ENCODE data around the gene FAM174B. TPM values are rescaled to one million over a fixed set of nuclear protein-coding genes. Genes with fewer than 3 reads are reported as not detected.
A peak's percentile ranks its signal among the peaks of the same experiment; 100 is the strongest.

FAM174B gene
- total RNA-seq, 2 donors from 2014 or later, result 25.2 to 25.7 TPM

- intact Hi-C loops (cut with DNase I), result no loop called here
- TF ChIP-seq CTCF (IDR thresholded peaks at IDR 0.05), result no peak
- no peak overlapping the region for H3K9ac ChIP-seq (ENCODE audit: low read depth in 2 of 2, low read length in 2 of 2)
These were observed 75.1 kb downstream of the FAM174B start for GRCh38 chr15:92580521-92580920.

DNA sequence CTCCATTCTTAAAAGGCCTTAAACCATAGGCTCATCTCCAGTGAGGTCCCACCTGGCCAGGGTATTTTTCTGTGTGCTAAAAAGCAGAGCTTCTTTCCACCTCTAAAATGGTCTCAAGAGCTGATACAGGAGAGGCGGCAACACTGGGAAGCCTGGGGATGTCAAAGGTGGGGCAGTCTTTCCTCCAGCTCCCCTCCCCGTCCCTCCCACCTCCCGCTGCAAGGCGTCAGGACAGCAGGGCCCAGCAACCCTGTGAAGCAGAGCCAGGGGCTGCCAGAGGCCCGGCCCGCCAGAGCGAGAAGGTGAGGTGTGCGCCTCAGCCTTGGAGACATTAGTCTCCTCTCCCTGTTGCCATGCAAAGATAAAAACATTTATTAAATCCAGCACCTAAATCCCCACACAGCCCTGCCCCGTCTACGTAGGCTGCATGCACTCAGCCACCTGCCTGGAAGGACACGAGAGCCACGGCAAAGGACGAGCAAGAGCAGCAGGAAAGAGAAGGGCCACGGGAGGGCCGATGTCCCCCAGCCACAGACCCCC lies 75.6 kb downstream of the FAM174B start:
- no peak overlapping the region for H3K4me3 ChIP-seq
- no peaks in the 10 kb centered on the region for H3K36me3 ChIP-seq
- no peak overlapping the region for H3K9ac ChIP-seq (ENCODE audit: low read depth in 2 of 2, low read length in 2 of 2)
- no peaks in the 10 kb centered on the region for H3K9me3 ChIP-seq
- TF ChIP-seq CTCF (IDR thresholded peaks at IDR 0.05), result no peak
- no peaks in the 10 kb centered on the region for H3K4me1 ChIP-seq
- no peak overlapping the region for H3K27ac ChIP-seq
- H3K27me3 ChIP-seq, result no peaks in the 10 kb centered on the region
- DNase-seq, result no peak
- intact Hi-C loops (cut with DNase I), result no loop called here

More at GRCh38 chr15:92580521-92580920, 75.1 kb downstream of the FAM174B start:
- Histone ChIP-seq H3K27ac (no peak overlapping the region), H3K4me3 (no peak overlapping the region), H3K36me3 (no peaks in the 10 kb centered on the region), H3K9me3 (no peaks in the 10 kb centered on the region), H3K27me3 (no peaks in the 10 kb centered on the region), H3K4me1 (no peaks in the 10 kb centered on the region)
- DNase-seq, result no peak

DNA sequence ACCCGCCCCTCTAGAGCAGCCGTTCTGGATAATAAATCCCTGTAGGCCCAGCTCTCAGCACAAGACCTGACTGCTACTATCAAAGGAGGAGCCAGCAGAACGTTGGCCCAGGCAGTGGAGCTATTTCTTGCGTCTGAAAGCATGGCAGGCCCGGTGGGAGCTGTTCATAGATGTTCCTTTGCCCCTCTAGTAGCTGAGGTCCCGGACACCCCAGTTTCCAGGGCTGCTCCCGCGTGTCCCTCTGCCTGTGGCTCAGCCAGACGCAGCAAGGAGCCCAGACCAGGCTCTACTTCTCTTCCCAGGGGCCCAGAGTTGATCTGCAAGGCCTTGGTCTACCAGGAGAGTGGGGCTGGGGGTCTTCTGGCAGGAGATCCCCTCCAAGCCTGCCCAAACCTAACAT lies 76.1 kb downstream of the FAM174B start:
- no peaks in the 10 kb centered on the region for H3K27me3 ChIP-seq
- no peak overlapping the region for H3K9ac ChIP-seq (ENCODE audit: low read depth in 2 of 2, low read length in 2 of 2)
- intact Hi-C loops (cut with DNase I), result no loop called here
- H3K4me3 ChIP-seq, result no peak overlapping the region
- no peaks in the 10 kb centered on the region for H3K4me1 ChIP-seq
- H3K9me3 ChIP-seq, result no peaks in the 10 kb centered on the region
- TF ChIP-seq CTCF (IDR thresholded peaks at IDR 0.05), result no peak
- H3K27ac ChIP-seq, result no peak overlapping the region
- H3K36me3 ChIP-seq, result no peaks in the 10 kb centered on the region
- no peak for DNase-seq

DNA sequence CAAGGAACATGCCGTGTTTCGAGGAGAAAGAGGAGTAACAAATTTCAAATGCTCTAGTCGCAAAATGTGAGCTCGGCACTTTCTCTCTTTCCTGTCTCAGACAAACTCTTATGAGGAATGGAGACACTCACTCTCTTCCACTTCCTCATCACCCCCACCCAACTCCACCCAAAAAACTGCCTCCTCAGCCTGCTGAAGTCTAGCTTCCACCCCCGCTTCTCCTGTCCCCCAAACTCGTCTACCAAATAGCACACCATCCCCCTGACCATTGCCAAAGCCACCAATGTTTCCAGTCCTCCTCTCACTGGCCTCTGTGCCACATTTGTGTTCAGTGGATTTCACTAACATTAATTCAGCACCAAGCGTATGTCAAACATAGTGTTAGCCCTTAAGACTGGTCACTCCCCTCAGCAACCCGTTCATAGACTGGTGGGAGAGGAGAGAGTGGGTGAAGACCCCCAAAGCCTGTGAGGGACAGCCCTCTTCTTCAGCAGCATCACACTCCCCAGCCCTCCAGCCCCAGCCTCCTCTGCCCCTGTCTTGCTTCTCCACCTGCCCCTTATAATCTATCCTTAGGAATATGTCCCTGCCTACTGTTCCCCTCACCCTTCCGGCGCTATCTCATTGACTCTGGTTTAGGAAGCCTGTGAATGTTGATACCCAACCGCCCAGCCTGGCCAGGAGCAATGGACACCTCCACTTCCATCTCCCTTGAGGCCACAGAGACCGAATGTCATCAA lies 77.3 kb downstream of the FAM174B start:
- no peak for TF ChIP-seq CTCF (IDR thresholded peaks at IDR 0.05)
- Histone ChIP-seq H3K36me3 (no peaks in the 10 kb centered on the region), H3K27me3 (no peaks in the 10 kb centered on the region), H3K4me1 (no peaks in the 10 kb centered on the region), H3K9me3 (no peaks in the 10 kb centered on the region), H3K27ac (no peak overlapping the region), H3K4me3 (no peak overlapping the region), H3K9ac (ENCODE audit: low read depth in 2 of 2, low read length in 2 of 2) (no peak overlapping the region)
- intact Hi-C loops (cut with DNase I), result no loop called here
- peak; percentile 13 for DNase-seq

DNA sequence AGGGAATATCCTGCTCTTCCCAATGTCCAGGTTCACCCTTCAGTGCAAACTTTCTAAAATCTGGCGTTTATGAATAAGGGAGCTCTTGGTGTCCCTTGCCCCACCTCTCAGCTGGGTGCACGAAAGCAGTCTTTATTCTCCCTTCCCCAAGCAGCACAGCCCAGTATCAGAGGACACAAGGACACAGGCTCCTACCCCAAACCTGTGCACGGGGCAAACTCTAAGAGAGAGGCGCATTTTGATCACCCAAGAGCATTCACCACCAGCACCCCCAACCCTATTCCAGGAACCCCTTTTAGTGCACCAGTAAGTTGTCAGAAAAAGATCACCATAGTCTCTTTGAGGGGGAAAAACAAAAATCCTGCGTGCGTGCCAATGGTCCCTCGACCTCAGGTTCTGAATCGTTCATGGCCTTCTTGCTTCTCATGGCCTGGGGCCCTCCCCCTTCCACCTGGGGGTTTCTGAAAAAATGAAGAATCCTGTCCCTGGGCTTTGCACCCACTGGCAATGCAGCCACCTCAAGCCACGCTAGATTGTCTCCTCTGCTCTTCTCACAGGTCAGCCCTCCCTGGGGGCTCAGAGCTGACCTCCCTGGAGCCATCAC lies 78.9 kb downstream of the FAM174B start:
- H3K4me1 ChIP-seq, result no peaks in the 10 kb centered on the region
- no peaks in the 10 kb centered on the region for H3K27me3 ChIP-seq
- H3K36me3 ChIP-seq, result no peaks in the 10 kb centered on the region
- no peak overlapping the region for H3K4me3 ChIP-seq
- TF ChIP-seq CTCF (IDR thresholded peaks at IDR 0.05), result no peak
- no peaks in the 10 kb centered on the region for H3K9me3 ChIP-seq
- H3K27ac ChIP-seq, result no peak overlapping the region
- intact Hi-C loops (cut with DNase I), result no loop called here
- DNase-seq, result no peak
- H3K9ac ChIP-seq (ENCODE audit: low read depth in 2 of 2, low read length in 2 of 2), result no peak overlapping the region
